Measurements from ENCODE around the gene ARL2BP. TPM values are rescaled to one million over a fixed set of nuclear protein-coding genes. Genes with fewer than 3 reads are reported as not detected.

Gene ARL2BP
- total and polyA plus RNA-seq, 2 donors (not counting 1 experiment from before 2014, with no cell fraction given), result 32.5 to 38.8 TPM

DNA sequence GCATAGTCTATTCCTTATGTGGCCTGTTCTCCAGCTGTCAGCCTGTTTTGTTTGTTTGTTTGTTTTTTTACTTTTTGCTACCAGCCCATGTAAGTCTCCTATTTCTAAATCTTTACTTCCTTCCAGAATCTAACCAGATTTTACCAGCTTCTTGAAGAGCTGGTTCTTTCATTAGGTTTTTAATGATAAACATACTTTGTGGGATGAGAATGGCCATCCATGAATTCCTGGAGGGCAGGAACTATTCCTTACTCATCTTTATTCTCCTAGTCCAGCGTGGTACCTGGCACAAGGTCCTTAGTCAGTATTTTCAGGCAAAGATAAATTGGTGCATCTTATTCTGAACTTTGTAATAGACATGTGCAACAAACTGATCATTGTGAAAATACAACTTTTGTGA lies 41.6 kb upstream of the ARL2BP start:
- no peak overlapping the region for H3K27ac Mint-ChIP-seq
- Histone ChIP-seq H3K27ac (ENCODE audit: low read length in 2 of 2) (no peak overlapping the region), H3K4me1 (ENCODE audit: control insufficient read depth in 2 of 2, insufficient read depth in 2 of 2, low read length in 2 of 2) (no peaks in the 10 kb centered on the region), H3K79me2 (ENCODE audit: control insufficient read depth, insufficient read depth, low read length) (peaks cover 14% of the 10 kb centered on the region), H3K36me3 (replicated peaks in 1 of 2; ENCODE audit: control extremely low read depth in 1 of 2, control insufficient read depth in 1 of 2, extremely low read depth in 1 of 2, insufficient read depth in 2 of 2, low read length in 1 of 2) (peaks cover 5 to 28% of the 10 kb centered on the region in 2 experiments), H2AFZ (ENCODE audit: insufficient read depth, low read depth, low read length, poor library complexity, severe bottlenecking) (no peak overlapping the region), H3K4me2 (replicated peaks; ENCODE audit: low read depth, low read length, poor library complexity, severe bottlenecking) (no peak overlapping the region), H3K9me3 (ENCODE audit: control extremely low read depth in 1 of 3, control insufficient read depth in 2 of 3, insufficient read depth in 1 of 3, low read length in 2 of 3) (no peaks in the 10 kb centered on the region), H4K20me1 (ENCODE audit: control insufficient read depth, insufficient read depth, low read length, poor library complexity, severe bottlenecking) (peaks cover 7% of the 10 kb centered on the region), H3K4me3 (ENCODE audit: control extremely low read depth in 1 of 5, extremely low read depth in 1 of 5, insufficient read depth in 1 of 5, low read depth in 2 of 5, low read length in 4 of 5) (no peak overlapping the region), H3K27me3 (replicated peaks in 1 of 4; ENCODE audit: control extremely low read depth in 1 of 4, control insufficient read depth in 3 of 4, insufficient read depth in 4 of 4, low read length in 3 of 4) (no peaks in the 10 kb centered on the region), H3K9ac (ENCODE audit: low read length) (no peak overlapping the region)
- WGBS (ENCODE audit: insufficient coverage), result no CpG with 5 or more reads among the region's 1 CpG
- no peak for DNase-seq
- ChIA-PET CTCF (no interaction called here), POLR2A (no interaction called here)
- no peaks in the 10 kb centered on the region for H3K9me3 Mint-ChIP-seq (ENCODE audit: insufficient read depth)
- no peak for TF ChIP-seq CTCF (IDR thresholded peaks at IDR 0.05)
- TF ChIP-seq EZH2 (IDR thresholded peaks at IDR 0.05; ENCODE audit: borderline replicate concordance, insufficient read depth, low read depth, low read length, poor library complexity, severe bottlenecking), result no peak
- H3K27me3 Mint-ChIP-seq, result no peaks in the 10 kb centered on the region
- intact Hi-C loops (cut with micrococcal nuclease), result no loop called here
- ATAC-seq (ENCODE audit: low read depth), result no peak
- H3K4me3 Mint-ChIP-seq, result no peak overlapping the region
- H3K4me1 Mint-ChIP-seq, result peaks cover 3% of the 10 kb centered on the region

DNA sequence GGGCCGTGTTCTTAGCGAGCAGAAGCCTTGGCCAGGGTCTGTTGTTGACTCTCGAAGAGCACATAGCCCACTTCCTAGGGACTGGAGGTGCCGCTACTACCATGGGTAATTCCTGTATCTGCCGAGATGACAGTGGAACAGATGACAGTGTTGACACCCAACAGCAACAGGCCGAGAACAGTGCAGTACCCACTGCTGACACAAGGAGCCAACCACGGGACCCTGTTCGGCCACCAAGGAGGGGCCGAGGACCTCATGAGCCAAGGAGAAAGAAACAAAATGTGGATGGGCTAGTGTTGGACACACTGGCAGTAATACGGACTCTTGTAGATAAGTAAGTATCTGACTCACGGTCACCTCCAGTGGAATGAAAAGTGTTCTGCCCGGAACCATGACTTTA lies 40.4 kb upstream of the ARL2BP start:
- H3K79me2 ChIP-seq (ENCODE audit: control insufficient read depth, insufficient read depth, low read length), result peaks cover 3% of the 10 kb centered on the region
- 96% methylated on average over 12 of the region's 12 CpGs for WGBS (ENCODE audit: insufficient coverage)

More for the DNA sequence above, 40.4 kb upstream of the ARL2BP start:
- no peak overlapping the region for H3K27ac Mint-ChIP-seq
- intact Hi-C loops (cut with micrococcal nuclease), result no loop called here
- DNase-seq (no peak), ATAC-seq (ENCODE audit: low read depth) (no peak)
- H3K27me3 ChIP-seq (replicated peaks in 1 of 4; ENCODE audit: control extremely low read depth in 1 of 4, control insufficient read depth in 3 of 4, insufficient read depth in 4 of 4, low read length in 3 of 4), result no peaks in the 10 kb centered on the region
- no peak overlapping the region for H3K27ac ChIP-seq (ENCODE audit: low read length in 2 of 2)
- H3K4me3 Mint-ChIP-seq, result no peak overlapping the region
- no peaks in the 10 kb centered on the region for H3K9me3 ChIP-seq (ENCODE audit: control extremely low read depth in 1 of 3, control insufficient read depth in 2 of 3, insufficient read depth in 1 of 3, low read length in 2 of 3)
- no peak overlapping the region for H3K4me2 ChIP-seq (replicated peaks; ENCODE audit: low read depth, low read length, poor library complexity, severe bottlenecking)
- H3K4me1 Mint-ChIP-seq, result peaks cover 3% of the 10 kb centered on the region
- ChIA-PET POLR2A (no interaction called here), CTCF (no interaction called here)
- H3K36me3 ChIP-seq (replicated peaks in 1 of 2; ENCODE audit: control extremely low read depth in 1 of 2, control insufficient read depth in 1 of 2, extremely low read depth in 1 of 2, insufficient read depth in 2 of 2, low read length in 1 of 2), result peaks cover 5 to 39% of the 10 kb centered on the region in 2 experiments
- no peak overlapping the region for H3K4me3 ChIP-seq (ENCODE audit: control extremely low read depth in 1 of 5, extremely low read depth in 1 of 5, insufficient read depth in 1 of 5, low read depth in 2 of 5, low read length in 4 of 5)
- no peak overlapping the region for H3K9ac ChIP-seq (ENCODE audit: low read length)
- H3K4me1 ChIP-seq (ENCODE audit: control insufficient read depth in 2 of 2, insufficient read depth in 2 of 2, low read length in 2 of 2), result no peaks in the 10 kb centered on the region
- no peaks in the 10 kb centered on the region for H3K9me3 Mint-ChIP-seq (ENCODE audit: insufficient read depth)
- no peaks in the 10 kb centered on the region for H3K27me3 Mint-ChIP-seq
- H4K20me1 ChIP-seq (ENCODE audit: control insufficient read depth, insufficient read depth, low read length, poor library complexity, severe bottlenecking), result peaks cover 7% of the 10 kb centered on the region
- no peak overlapping the region for H2AFZ ChIP-seq (ENCODE audit: insufficient read depth, low read depth, low read length, poor library complexity, severe bottlenecking)
- TF ChIP-seq EZH2 (IDR thresholded peaks at IDR 0.05; ENCODE audit: borderline replicate concordance, insufficient read depth, low read depth, low read length, poor library complexity, severe bottlenecking) (no peak), CTCF (IDR thresholded peaks at IDR 0.05) (no peak)

All from B cell (primary cell).